ENCODE measurements around the gene IFNLR1.

Gene IFNLR1

GRCh38 chr1:24125456-24125855 is 61.6 kb downstream of the IFNLR1 start:
- Histone ChIP-seq H2AFZ (ENCODE audit: low read length) (no peak overlapping the region), H3K27ac (ENCODE audit: low read length) (no peak overlapping the region), H3K4me1 (ENCODE audit: low read length) (no peaks in the 10 kb centered on the region), H4K20me1 (ENCODE audit: insufficient read depth, low read length) (no peaks in the 10 kb centered on the region), H3K9ac (ENCODE audit: low read length) (no peak overlapping the region), H3K36me3 (replicated peaks; ENCODE audit: insufficient read depth, low read length) (no peaks in the 10 kb centered on the region), H3K79me2 (ENCODE audit: low read length) (no peaks in the 10 kb centered on the region), H3K9me3 (replicated peaks; ENCODE audit: insufficient read depth, low read length) (no peaks in the 10 kb centered on the region), H3K27me3 (replicated peaks; ENCODE audit: insufficient read depth, low read length) (no peaks in the 10 kb centered on the region), H3K4me2 (ENCODE audit: low read depth, low read length) (no peak overlapping the region), H3K9me2 (replicated peaks; ENCODE audit: insufficient read depth, low read length) (no peaks in the 10 kb centered on the region), H3F3A (ENCODE audit: insufficient read depth, low read length) (no peaks in the 10 kb centered on the region), H3K4me3 (ENCODE audit: low read length) (no peak overlapping the region)
- DNase-seq: no peak
- TF ChIP-seq EZH2 (optimal IDR thresholded peaks at IDR 0.05; ENCODE audit: low read depth, low read length) (no peak), EZH2phosphoT487 (IDR thresholded peaks at IDR 0.05; ENCODE audit: low read length) (no peak)
- TF ChIP-seq, protein P1, sequence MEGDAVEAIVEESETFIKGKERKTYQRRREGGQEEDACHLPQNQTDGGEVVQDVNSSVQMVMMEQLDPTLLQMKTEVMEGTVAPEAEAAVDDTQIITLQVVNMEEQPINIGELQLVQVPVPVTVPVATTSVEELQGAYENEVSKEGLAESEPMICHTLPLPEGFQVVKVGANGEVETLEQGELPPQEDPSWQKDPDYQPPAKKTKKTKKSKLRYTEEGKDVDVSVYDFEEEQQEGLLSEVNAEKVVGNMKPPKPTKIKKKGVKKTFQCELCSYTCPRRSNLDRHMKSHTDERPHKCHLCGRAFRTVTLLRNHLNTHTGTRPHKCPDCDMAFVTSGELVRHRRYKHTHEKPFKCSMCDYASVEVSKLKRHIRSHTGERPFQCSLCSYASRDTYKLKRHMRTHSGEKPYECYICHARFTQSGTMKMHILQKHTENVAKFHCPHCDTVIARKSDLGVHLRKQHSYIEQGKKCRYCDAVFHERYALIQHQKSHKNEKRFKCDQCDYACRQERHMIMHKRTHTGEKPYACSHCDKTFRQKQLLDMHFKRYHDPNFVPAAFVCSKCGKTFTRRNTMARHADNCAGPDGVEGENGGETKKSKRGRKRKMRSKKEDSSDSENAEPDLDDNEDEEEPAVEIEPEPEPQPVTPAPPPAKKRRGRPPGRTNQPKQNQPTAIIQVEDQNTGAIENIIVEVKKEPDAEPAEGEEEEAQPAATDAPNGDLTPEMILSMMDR (IDR thresholded peaks at IDR 0.05; ENCODE audit: low read length): no peak

GRCh38 chr1:24124980-24125379 is 62.1 kb downstream of the IFNLR1 start:
- Histone ChIP-seq H3K4me1 (ENCODE audit: low read length) (no peaks in the 10 kb centered on the region), H3K4me2 (ENCODE audit: low read depth, low read length) (no peak overlapping the region), H3K9me3 (replicated peaks; ENCODE audit: insufficient read depth, low read length) (no peaks in the 10 kb centered on the region), H3K27me3 (replicated peaks; ENCODE audit: insufficient read depth, low read length) (no peaks in the 10 kb centered on the region), H4K20me1 (ENCODE audit: insufficient read depth, low read length) (no peaks in the 10 kb centered on the region), H3K79me2 (ENCODE audit: low read length) (no peaks in the 10 kb centered on the region), H3K36me3 (replicated peaks; ENCODE audit: insufficient read depth, low read length) (no peaks in the 10 kb centered on the region), H2AFZ (ENCODE audit: low read length) (no peak overlapping the region), H3F3A (ENCODE audit: insufficient read depth, low read length) (no peaks in the 10 kb centered on the region), H3K4me3 (ENCODE audit: low read length) (no peak overlapping the region), H3K27ac (ENCODE audit: low read length) (no peak overlapping the region), H3K9me2 (replicated peaks; ENCODE audit: insufficient read depth, low read length) (no peaks in the 10 kb centered on the region), H3K9ac (ENCODE audit: low read length) (no peak overlapping the region)
- DNase-seq: no peak
- TF ChIP-seq, protein P1 (IDR thresholded peaks at IDR 0.05; ENCODE audit: low read length): no peak
- TF ChIP-seq EZH2phosphoT487 (IDR thresholded peaks at IDR 0.05; ENCODE audit: low read length): no peak
- TF ChIP-seq EZH2 (optimal IDR thresholded peaks at IDR 0.05; ENCODE audit: low read depth, low read length): no peak

GRCh38 chr1:24123611-24124010 is 63.5 kb downstream of the IFNLR1 start:
- Histone ChIP-seq H3K9me3 (replicated peaks; ENCODE audit: insufficient read depth, low read length) (no peaks in the 10 kb centered on the region), H3K4me1 (ENCODE audit: low read length) (no peaks in the 10 kb centered on the region), H3K9ac (ENCODE audit: low read length) (no peak overlapping the region), H3K4me3 (ENCODE audit: low read length) (no peak overlapping the region), H3K27ac (ENCODE audit: low read length) (no peak overlapping the region), H3K9me2 (replicated peaks; ENCODE audit: insufficient read depth, low read length) (no peaks in the 10 kb centered on the region), H3K27me3 (replicated peaks; ENCODE audit: insufficient read depth, low read length) (no peaks in the 10 kb centered on the region), H3K36me3 (replicated peaks; ENCODE audit: insufficient read depth, low read length) (no peaks in the 10 kb centered on the region), H4K20me1 (ENCODE audit: insufficient read depth, low read length) (no peaks in the 10 kb centered on the region), H3K4me2 (ENCODE audit: low read depth, low read length) (no peak overlapping the region), H3F3A (ENCODE audit: insufficient read depth, low read length) (no peaks in the 10 kb centered on the region), H2AFZ (ENCODE audit: low read length) (no peak overlapping the region), H3K79me2 (ENCODE audit: low read length) (no peaks in the 10 kb centered on the region)
- no peak for DNase-seq
- TF ChIP-seq EZH2phosphoT487 (IDR thresholded peaks at IDR 0.05; ENCODE audit: low read length) (no peak), EZH2 (optimal IDR thresholded peaks at IDR 0.05; ENCODE audit: low read depth, low read length) (no peak)
- TF ChIP-seq, protein P1 (IDR thresholded peaks at IDR 0.05; ENCODE audit: low read length): no peak

All from MM.1S (cell line).